Nephron (organoid): Measurements from ENCODE around the gene TMEM164.

Source experiments
- H3K27ac Mint-ChIP-seq, 3 experiments: 2 replicates each; pipeline ENCODE4 v1.8.0; 2020; ENCODE audit warnings: mixed read lengths in 3 of 3, mild to moderate bottlenecking in 2 of 3, moderate library complexity in 1 of 3
- H3K27me3 Mint-ChIP-seq: 2 replicates; pipeline ENCODE4 v1.8.0; 2021; ENCODE audit warnings: low read depth, mild to moderate bottlenecking, moderate library complexity, mixed read lengths
- H3K36me3 Mint-ChIP-seq: 2 replicates; pipeline ENCODE4 v1.8.0; 2020; ENCODE audit warnings: low read depth, mixed read lengths
- H3K4me1 Mint-ChIP-seq: 2 replicates; pipeline ENCODE4 v1.8.0; 2020; ENCODE audit warnings: mixed read lengths
- H3K4me3 Mint-ChIP-seq, 3 experiments: 2 replicates each; pipeline ENCODE4 v1.8.0; 2020; ENCODE audit warnings: mild to moderate bottlenecking in 3 of 3, mixed read lengths in 3 of 3, moderate library complexity in 2 of 3
- H3K9me3 Mint-ChIP-seq: 2 replicates; pipeline ENCODE4 v1.8.0; 2020; ENCODE audit warnings: mixed read lengths
- CTCF ChIP-seq, 3 experiments: fragments of 200-600 bp; sonication (generic); IDR thresholded peaks; one replicate each; pipeline ENCODE4 v1.5.0; 2021; ENCODE audit warnings: antibody characterized with exemption in 3 of 3; ENCODE audit not compliant: unreplicated experiment in 3 of 3

TMEM164 gene

DNA sequence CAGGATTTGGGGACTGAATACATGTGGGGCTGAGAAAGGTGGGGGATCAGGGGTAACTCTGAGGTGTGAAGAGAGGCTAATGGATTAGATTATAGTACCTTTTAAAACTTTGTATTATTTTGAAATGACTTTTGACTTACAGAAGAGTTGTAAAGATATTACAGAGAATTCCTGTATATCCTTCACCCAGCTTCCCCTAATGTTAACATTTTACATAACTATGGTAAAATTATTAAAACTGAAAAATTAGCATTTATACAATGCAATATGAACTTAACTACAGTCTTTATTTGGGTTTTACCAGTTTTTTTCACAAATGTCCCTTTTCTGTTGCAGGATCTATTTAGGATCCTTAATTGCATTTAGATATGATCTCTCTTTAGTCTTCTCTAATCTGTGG is 57.4 kb downstream of the TMEM164 start:
- Mint-ChIP-seq H3K4me1 (peaks cover 22% of the 10 kb centered on the region), H3K36me3 (peaks cover 23% of the 10 kb centered on the region), H3K27ac (no peak overlapping the region), H3K4me3 (no peak overlapping the region), H3K27me3 (no peaks in the 10 kb centered on the region), H3K9me3 (peaks cover 7% of the 10 kb centered on the region)
- TF ChIP-seq CTCF (IDR thresholded peaks at IDR 0.05; ENCODE audit: unreplicated experiment in 3 of 3) = no peak

DNA sequence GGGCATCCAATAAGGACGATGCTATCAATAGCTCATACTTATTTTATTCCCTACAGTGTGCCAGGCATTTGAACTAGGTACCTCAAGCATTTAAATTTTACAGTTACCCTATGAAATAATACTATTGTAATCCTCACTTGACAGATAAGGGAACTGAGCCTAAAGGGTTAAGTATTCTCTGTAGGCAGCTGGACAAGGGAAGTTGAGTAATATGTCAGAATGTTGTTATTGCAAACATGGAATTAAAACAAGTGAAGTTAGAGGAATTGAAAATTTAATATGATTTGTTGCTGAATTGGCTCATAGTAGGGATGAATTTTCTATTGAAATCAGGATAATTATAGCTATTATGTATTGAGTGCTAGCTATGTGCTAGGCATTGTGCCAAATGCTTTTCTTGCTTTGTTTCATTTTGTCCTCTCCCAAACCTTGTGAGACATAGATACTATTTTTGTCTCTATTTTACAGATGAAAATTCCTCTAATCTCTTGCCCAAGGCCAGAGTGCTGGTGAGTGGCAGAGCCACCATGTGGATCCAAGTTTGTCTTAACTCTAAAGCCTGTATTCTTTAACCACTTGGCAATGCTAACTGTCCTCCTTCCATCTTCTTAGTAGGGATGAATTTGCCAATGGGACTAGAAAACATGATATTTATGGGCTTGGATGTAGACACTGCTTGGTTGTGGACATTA is 58.1 kb downstream of the TMEM164 start:
- H3K9me3 Mint-ChIP-seq = peaks cover 7% of the 10 kb centered on the region

GRCh38 chrX:110062919-110063318 is 60.0 kb downstream of the TMEM164 start:
- H3K27me3 Mint-ChIP-seq = no peaks in the 10 kb centered on the region
- peaks cover 27% of the 10 kb centered on the region for H3K36me3 Mint-ChIP-seq
- no peak for TF ChIP-seq CTCF (IDR thresholded peaks at IDR 0.05; ENCODE audit: unreplicated experiment in 3 of 3)
- no peak overlapping the region for H3K27ac Mint-ChIP-seq
- H3K4me3 Mint-ChIP-seq = no peak overlapping the region
- H3K9me3 Mint-ChIP-seq = peaks cover 7% of the 10 kb centered on the region
- H3K4me1 Mint-ChIP-seq = peaks cover 32% of the 10 kb centered on the region

More for the DNA sequence above, 58.1 kb downstream of the TMEM164 start:
- no peak overlapping the region for H3K4me3 Mint-ChIP-seq
- no peak overlapping the region for H3K27ac Mint-ChIP-seq
- no peak for TF ChIP-seq CTCF (IDR thresholded peaks at IDR 0.05; ENCODE audit: unreplicated experiment in 3 of 3)
- peaks cover 18% of the 10 kb centered on the region for H3K36me3 Mint-ChIP-seq
- H3K4me1 Mint-ChIP-seq = peaks cover 22% of the 10 kb centered on the region
- no peaks in the 10 kb centered on the region for H3K27me3 Mint-ChIP-seq

GRCh38 chrX:110066488-110067225 is 63.7 kb downstream of the TMEM164 start:
- no peak overlapping the region for H3K27ac Mint-ChIP-seq
- peaks cover 28% of the 10 kb centered on the region for H3K36me3 Mint-ChIP-seq
- no peak overlapping the region for H3K4me3 Mint-ChIP-seq

GRCh38 chrX:110070970-110071369 is 68.1 kb downstream of the TMEM164 start:
- Mint-ChIP-seq H3K27me3 (no peaks in the 10 kb centered on the region), H3K4me1 (peaks cover 10% of the 10 kb centered on the region)
- no peak for TF ChIP-seq CTCF (IDR thresholded peaks at IDR 0.05; ENCODE audit: unreplicated experiment in 3 of 3)

More at GRCh38 chrX:110066488-110067225, 63.7 kb downstream of the TMEM164 start:
- peaks cover 12% of the 10 kb centered on the region for H3K4me1 Mint-ChIP-seq
- TF ChIP-seq CTCF (IDR thresholded peaks at IDR 0.05; ENCODE audit: unreplicated experiment in 3 of 3) = no peak
- no peaks in the 10 kb centered on the region for H3K9me3 Mint-ChIP-seq
- H3K27me3 Mint-ChIP-seq = no peaks in the 10 kb centered on the region

More at GRCh38 chrX:110070970-110071369, 68.1 kb downstream of the TMEM164 start:
- no peak overlapping the region for H3K4me3 Mint-ChIP-seq
- H3K36me3 Mint-ChIP-seq = peaks cover 71% of the 10 kb centered on the region
- peaks cover 17% of the 10 kb centered on the region for H3K9me3 Mint-ChIP-seq
- no peak overlapping the region for H3K27ac Mint-ChIP-seq
